ENCODE data around the gene AFMID. TPM values are rescaled to one million over a fixed set of nuclear protein-coding genes. Genes with fewer than 3 reads are reported as not detected.

The AFMID gene
- total and polyA plus RNA-seq, 2 of the 13 experiments (the other 11 are each of a cell fraction or from before 2014, with no cell fraction given): 249 to 270 TPM

DNA sequence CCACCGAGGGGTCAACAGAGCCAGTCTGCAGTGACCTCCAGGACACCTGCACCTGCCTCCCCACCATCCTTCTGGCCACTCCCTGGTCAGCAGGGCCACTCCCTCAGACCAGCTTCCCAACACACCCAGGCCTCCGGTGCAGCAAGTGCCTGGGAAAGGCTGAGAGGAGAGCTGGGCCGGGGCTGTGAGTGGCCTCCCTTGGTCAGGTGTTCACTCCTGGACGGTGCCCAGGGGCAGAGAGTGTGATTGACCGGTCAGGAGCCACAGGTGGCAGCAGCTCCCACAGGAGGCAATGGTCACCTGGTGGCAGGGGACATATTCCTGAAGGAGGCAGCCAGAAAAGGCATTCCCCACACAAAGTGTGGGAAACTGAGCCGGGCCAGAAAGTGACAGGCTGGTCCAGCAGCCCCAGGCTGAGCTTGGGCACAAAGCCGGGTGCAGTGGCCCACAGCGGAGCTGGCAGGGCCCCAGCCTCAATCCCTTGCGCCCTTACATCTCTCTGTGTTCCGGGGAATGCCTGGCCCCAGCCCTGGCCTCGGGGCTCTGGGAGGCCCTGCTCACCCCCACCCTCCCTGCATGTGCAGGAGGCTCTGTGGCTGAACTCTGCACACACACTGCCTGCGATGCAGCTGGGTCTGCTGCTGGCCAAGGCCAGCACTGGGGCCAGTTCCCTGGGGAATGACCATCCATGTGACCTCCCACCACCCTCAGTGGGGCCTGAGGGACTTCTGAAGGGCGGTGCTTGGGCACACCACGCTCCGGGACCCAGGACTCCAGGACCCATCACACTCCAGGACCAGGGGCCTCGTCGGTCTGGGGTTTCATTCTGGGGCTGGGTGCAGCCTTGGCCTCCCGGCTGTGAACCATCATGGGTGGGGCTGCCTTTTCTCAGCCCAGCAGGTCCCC, 42.2 kb upstream of the AFMID start (continued):
- TF ChIP-seq TMF1 (CRISPR knock-in tag; IDR thresholded peaks at IDR 0.05; ENCODE audit: low read depth) (no peak), HDAC1 (CRISPR knock-in tag; IDR thresholded peaks at IDR 0.05) (peak; percentile 81), NR0B2 (CRISPR knock-in tag; IDR thresholded peaks at IDR 0.05) (0 out of 2 replicates have a peak, but pooled peaks have one; percentile 44), ZNF615 (CRISPR knock-in tag; IDR thresholded peaks at IDR 0.05; ENCODE audit: borderline replicate concordance) (peak; percentile 61; the same call in 1 of the 2 replicates), HMG20B (CRISPR knock-in tag; conservative IDR thresholded peaks at IDR 0.05) (no peak), RBM22 (optimal IDR thresholded peaks at IDR 0.05; ENCODE audit: low read length) (no peak), DNMT1 (CRISPR knock-in tag; IDR thresholded peaks at IDR 0.05) (0 out of 2 replicates have a peak, but pooled peaks have one; percentile 0), ARNTL (CRISPR knock-in tag; IDR thresholded peaks at IDR 0.05) (peak; percentile 93), MAZ (IDR thresholded peaks at IDR 0.05; ENCODE audit: borderline replicate concordance, low read depth, low read length) (peak; percentile 76; the same call in 1 of the 2 replicates), MAZ (CRISPR knock-in tag; IDR thresholded peaks at IDR 0.05; ENCODE audit: low read depth) (peak; percentile 90), ZSCAN31 (CRISPR knock-in tag; IDR thresholded peaks at IDR 0.05; ENCODE audit: low read depth) (peak; percentile 84), ONECUT2 (CRISPR knock-in tag; IDR thresholded peaks at IDR 0.05) (no peak), ZNF451 (CRISPR knock-in tag; IDR thresholded peaks at IDR 0.05) (peak; percentile 56; the same call in 1 of the 2 replicates), ZNF644 (CRISPR knock-in tag; IDR thresholded peaks at IDR 0.05; ENCODE audit: low read depth) (peak; percentile 53; the same call in 1 of the 2 replicates)
- TF ChIP-seq, protein P1, sequence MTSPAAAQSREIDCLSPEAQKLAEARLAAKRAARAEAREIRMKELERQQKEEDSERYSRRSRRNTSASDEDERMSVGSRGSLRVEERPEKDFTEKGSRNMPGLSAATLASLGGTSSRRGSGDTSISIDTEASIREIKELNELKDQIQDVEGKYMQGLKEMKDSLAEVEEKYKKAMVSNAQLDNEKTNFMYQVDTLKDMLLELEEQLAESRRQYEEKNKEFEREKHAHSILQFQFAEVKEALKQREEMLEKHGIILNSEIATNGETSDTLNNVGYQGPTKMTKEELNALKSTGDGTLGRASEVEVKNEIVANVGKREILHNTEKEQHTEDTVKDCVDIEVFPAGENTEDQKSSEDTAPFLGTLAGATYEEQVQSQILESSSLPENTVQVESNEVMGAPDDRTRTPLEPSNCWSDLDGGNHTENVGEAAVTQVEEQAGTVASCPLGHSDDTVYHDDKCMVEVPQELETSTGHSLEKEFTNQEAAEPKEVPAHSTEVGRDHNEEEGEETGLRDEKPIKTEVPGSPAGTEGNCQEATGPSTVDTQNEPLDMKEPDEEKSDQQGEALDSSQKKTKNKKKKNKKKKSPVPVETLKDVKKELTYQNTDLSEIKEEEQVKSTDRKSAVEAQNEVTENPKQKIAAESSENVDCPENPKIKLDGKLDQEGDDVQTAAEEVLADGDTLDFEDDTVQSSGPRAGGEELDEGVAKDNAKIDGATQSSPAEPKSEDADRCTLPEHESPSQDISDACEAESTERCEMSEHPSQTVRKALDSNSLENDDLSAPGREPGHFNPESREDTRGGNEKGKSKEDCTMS (CRISPR knock-in tag; conservative IDR thresholded peaks at IDR 0.05): no peak
- TF ChIP-seq, protein P2, sequence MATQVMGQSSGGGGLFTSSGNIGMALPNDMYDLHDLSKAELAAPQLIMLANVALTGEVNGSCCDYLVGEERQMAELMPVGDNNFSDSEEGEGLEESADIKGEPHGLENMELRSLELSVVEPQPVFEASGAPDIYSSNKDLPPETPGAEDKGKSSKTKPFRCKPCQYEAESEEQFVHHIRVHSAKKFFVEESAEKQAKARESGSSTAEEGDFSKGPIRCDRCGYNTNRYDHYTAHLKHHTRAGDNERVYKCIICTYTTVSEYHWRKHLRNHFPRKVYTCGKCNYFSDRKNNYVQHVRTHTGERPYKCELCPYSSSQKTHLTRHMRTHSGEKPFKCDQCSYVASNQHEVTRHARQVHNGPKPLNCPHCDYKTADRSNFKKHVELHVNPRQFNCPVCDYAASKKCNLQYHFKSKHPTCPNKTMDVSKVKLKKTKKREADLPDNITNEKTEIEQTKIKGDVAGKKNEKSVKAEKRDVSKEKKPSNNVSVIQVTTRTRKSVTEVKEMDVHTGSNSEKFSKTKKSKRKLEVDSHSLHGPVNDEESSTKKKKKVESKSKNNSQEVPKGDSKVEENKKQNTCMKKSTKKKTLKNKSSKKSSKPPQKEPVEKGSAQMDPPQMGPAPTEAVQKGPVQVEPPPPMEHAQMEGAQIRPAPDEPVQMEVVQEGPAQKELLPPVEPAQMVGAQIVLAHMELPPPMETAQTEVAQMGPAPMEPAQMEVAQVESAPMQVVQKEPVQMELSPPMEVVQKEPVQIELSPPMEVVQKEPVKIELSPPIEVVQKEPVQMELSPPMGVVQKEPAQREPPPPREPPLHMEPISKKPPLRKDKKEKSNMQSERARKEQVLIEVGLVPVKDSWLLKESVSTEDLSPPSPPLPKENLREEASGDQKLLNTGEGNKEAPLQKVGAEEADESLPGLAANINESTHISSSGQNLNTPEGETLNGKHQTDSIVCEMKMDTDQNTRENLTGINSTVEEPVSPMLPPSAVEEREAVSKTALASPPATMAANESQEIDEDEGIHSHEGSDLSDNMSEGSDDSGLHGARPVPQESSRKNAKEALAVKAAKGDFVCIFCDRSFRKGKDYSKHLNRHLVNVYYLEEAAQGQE (IDR thresholded peaks at IDR 0.05; ENCODE audit: borderline replicate concordance in 1 of 2, low read depth in 1 of 2, low read length in 2 of 2): peak in 1 of 2 experiments; percentile 59; a peak in 1 of 4 replicates

All from HepG2 (cell line).